Mesenchymal stem cell (in vitro differentiated cells and primary cell): ENCODE data around the gene ADNP2.

Experiments
- DNase-seq: peaks from one replicate; pipeline ENCODE4 v3.0.0-alpha.2; 2013
- H2AFZ ChIP-seq: one replicate; pipeline ENCODE4 v1.6.1; 2013; ENCODE audit warnings: low read depth, mild to moderate bottlenecking, control low read depth, inconsistent platforms, low read length, moderate library complexity
- H2AK5ac ChIP-seq: 2 replicates; pipeline ENCODE4 v1.6.1; 2013; ENCODE audit warnings: low read length, moderate library complexity, mild to moderate bottlenecking, inconsistent platforms; ENCODE audit not compliant: severe bottlenecking
- H2BK120ac ChIP-seq: one replicate; pipeline ENCODE4 v1.6.1; 2013; ENCODE audit warnings: low read depth, mild to moderate bottlenecking, inconsistent platforms, low read length, moderate library complexity
- H2BK12ac ChIP-seq, 2 experiments: one replicate each; pipeline ENCODE4 v1.6.1; 2013; ENCODE audit warnings: inconsistent platforms in 2 of 2, low read length in 2 of 2, mild to moderate bottlenecking in 2 of 2, moderate library complexity in 2 of 2, control low read depth in 1 of 2
- H2BK15ac ChIP-seq: one replicate; pipeline ENCODE4 v1.6.1; 2013; ENCODE audit warnings: mild to moderate bottlenecking, low read depth, inconsistent platforms; ENCODE audit not compliant: poor library complexity, severe bottlenecking
- H2BK5ac ChIP-seq: 2 replicates; pipeline ENCODE4 v1.6.1; 2013; ENCODE audit warnings: low read depth, mild to moderate bottlenecking, low read length, control low read depth, inconsistent platforms; ENCODE audit not compliant: poor library complexity, severe bottlenecking
- H3K14ac ChIP-seq, 2 experiments: one replicate each; pipeline ENCODE4 v1.6.1; 2013; ENCODE audit warnings: inconsistent platforms in 2 of 2, low read length in 2 of 2, control low read depth in 1 of 2, mild to moderate bottlenecking in 1 of 2, moderate library complexity in 1 of 2
- H3K18ac ChIP-seq, 2 experiments: one replicate each; pipeline ENCODE4 v1.6.1; 2013; ENCODE audit warnings: inconsistent platforms in 2 of 2, low read length in 2 of 2, control low read depth in 1 of 2, low read depth in 1 of 2, mild to moderate bottlenecking in 1 of 2
- H3K23ac ChIP-seq, 2 experiments: one replicate each; pipeline ENCODE4 v1.6.1; 2013; ENCODE audit warnings: inconsistent platforms in 2 of 2, low read length in 2 of 2, mild to moderate bottlenecking in 2 of 2, moderate library complexity in 2 of 2, control low read depth in 1 of 2
- H3K27ac ChIP-seq: 2 replicates; pipeline ENCODE4 v1.5.1; 2013; ENCODE audit warnings: mild to moderate bottlenecking, moderate library complexity, low read length, control low read depth, inconsistent platforms; ENCODE audit not compliant: poor library complexity, severe bottlenecking
- H3K27me3 ChIP-seq, 2 experiments: 2 replicates each; pipeline versions ENCODE4 v1.6.1 to v1.7.0; 2013; ENCODE audit warnings: low read length in 2 of 2, mild to moderate bottlenecking in 2 of 2, moderate library complexity in 2 of 2, control low read depth in 1 of 2, inconsistent platforms in 1 of 2; ENCODE audit not compliant: control insufficient read depth in 1 of 2, insufficient read depth in 1 of 2
- H3K36me3 ChIP-seq, 2 experiments: 2 replicates each; pipeline versions ENCODE4 v1.6.1 to v1.7.0; 2013; ENCODE audit warnings: low read length in 2 of 2, control low read depth in 1 of 2, inconsistent platforms in 1 of 2, low read depth in 1 of 2, mild to moderate bottlenecking in 1 of 2; ENCODE audit not compliant: insufficient read depth in 2 of 2, control insufficient read depth in 1 of 2
- H3K4ac ChIP-seq, 2 experiments: one replicate each; pipeline ENCODE4 v1.6.1; 2013; ENCODE audit warnings: inconsistent platforms in 2 of 2, low read length in 2 of 2, mild to moderate bottlenecking in 2 of 2, moderate library complexity in 2 of 2, control low read depth in 1 of 2, low read depth in 1 of 2
- H3K4me1 ChIP-seq: 2 replicates; pipeline ENCODE4 v1.6.1; 2013; ENCODE audit warnings: low read depth, low read length, control low read depth; ENCODE audit not compliant: control insufficient read depth, insufficient read depth
- H3K4me2 ChIP-seq: 2 replicates; pipeline ENCODE4 v1.6.1; 2013; ENCODE audit warnings: low read length, mild to moderate bottlenecking, inconsistent platforms; ENCODE audit not compliant: poor library complexity, severe bottlenecking
- H3K4me3 ChIP-seq, 2 experiments: 2 replicates each; pipeline versions ENCODE4 v1.5.1 to v1.7.0; 2013; ENCODE audit warnings: low read length in 2 of 2, mild to moderate bottlenecking in 2 of 2, control low read depth in 1 of 2, low read depth in 1 of 2; ENCODE audit not compliant: insufficient read depth in 1 of 2
- H3K79me1 ChIP-seq: replicated peaks from 2 replicates; pipeline ENCODE4 v1.6.1; 2013; ENCODE audit warnings: mild to moderate bottlenecking, control low read depth, low read length, inconsistent platforms; ENCODE audit not compliant: poor library complexity, severe bottlenecking
- H3K9ac ChIP-seq: 2 replicates; pipeline ENCODE4 v1.7.0; 2013; ENCODE audit warnings: mild to moderate bottlenecking, low read length, moderate library complexity
- H3K9me3 ChIP-seq: 2 replicates; pipeline ENCODE4 v1.7.0; 2013; ENCODE audit warnings: mild to moderate bottlenecking, low read length; ENCODE audit not compliant: control insufficient read depth
- H4K8ac ChIP-seq: one replicate; pipeline ENCODE4 v1.6.1; 2013; ENCODE audit warnings: inconsistent platforms, mild to moderate bottlenecking, low read length, moderate library complexity
- H4K91ac ChIP-seq: one replicate; pipeline ENCODE4 v1.6.1; 2013; ENCODE audit warnings: mild to moderate bottlenecking, low read length, inconsistent platforms
- WGBS: methylation state at CpG from one replicate; pipeline ENCODE4 v1.1.7; 2013; ENCODE audit warnings: mixed read lengths; 5-methylcytosine and 5-hydroxymethylcytosine counted together

ADNP2 gene

DNA sequence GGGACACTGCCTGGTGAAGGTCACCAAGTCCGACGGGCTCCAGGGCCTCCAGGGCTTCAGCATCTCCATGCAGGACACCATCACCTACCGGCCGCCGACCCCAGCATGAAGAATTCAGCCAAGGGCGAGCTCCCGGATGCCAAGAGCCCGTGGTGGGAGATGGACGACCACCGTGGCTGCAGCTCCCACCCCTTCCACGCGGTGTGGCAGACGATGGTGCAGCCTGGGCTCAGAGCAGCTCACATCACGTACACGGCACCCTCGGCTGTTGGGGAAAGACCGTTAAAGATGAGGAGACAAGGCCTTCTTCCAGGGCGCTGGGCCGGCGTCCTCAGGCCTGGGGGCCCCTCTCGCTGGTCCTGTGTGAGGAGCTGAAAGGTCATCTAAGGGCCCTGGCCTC is 31.2 kb upstream of the ADNP2 start:
- no peak overlapping the region for H2AK5ac ChIP-seq
- H3K79me1 ChIP-seq: no peaks in the 10 kb centered on the region
- no peak overlapping the region for H3K9ac ChIP-seq
- no peak overlapping the region for H2BK12ac ChIP-seq
- H3K18ac ChIP-seq: no peak overlapping the region
- no peak overlapping the region for H2BK120ac ChIP-seq
- H3K4me2 ChIP-seq: no peak overlapping the region
- H2AFZ ChIP-seq: no peak overlapping the region
- H2BK15ac ChIP-seq: no peak overlapping the region
- H3K4me1 ChIP-seq: peaks cover 3% of the 10 kb centered on the region
- H3K36me3 ChIP-seq: no peaks in the 10 kb centered on the region
- H4K8ac ChIP-seq: no peak overlapping the region
- peaks cover 5% of the 10 kb centered on the region for H3K9me3 ChIP-seq
- H3K4ac ChIP-seq: no peak overlapping the region
- H3K23ac ChIP-seq: no peak overlapping the region
- no peak overlapping the region for H3K4me3 ChIP-seq
- no peak overlapping the region for H2BK5ac ChIP-seq
- H3K27ac ChIP-seq: no peak overlapping the region
- DNase-seq: no peak
- H3K14ac ChIP-seq: no peak overlapping the region
- WGBS: 93% methylated on average over 21 of the region's 21 CpGs
- no peak overlapping the region for H4K91ac ChIP-seq
- peaks cover 0 to 9% of the 10 kb centered on the region in 2 experiments for H3K27me3 ChIP-seq

DNA sequence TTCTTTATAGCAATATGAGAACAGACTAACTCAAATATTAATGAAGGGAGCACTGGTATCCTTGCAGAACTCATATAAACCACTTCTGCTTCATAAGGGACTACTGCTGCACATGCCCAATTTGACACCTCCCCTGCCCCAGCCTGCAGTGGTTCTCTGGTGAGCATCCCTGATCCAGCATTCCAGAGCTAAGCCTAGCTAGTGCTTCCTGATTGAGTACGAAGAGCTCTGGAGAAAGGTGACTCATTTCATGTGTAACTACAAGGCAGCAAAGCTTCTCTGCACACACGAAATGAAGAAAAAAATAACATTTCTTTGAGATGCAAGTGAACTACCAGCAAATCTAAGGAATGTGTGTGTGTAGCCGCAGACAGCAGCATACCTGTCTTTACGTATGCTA is 22.8 kb upstream of the ADNP2 start:
- Histone ChIP-seq H3K27ac (no peak overlapping the region), H2AFZ (no peak overlapping the region), H3K4me1 (no peaks in the 10 kb centered on the region), H4K8ac (no peak overlapping the region), H3K23ac (no peak overlapping the region), H3K9me3 (peaks cover 69% of the 10 kb centered on the region), H2BK15ac (no peak overlapping the region), H2BK12ac (no peak overlapping the region), H3K9ac (no peak overlapping the region), H3K79me1 (no peaks in the 10 kb centered on the region), H3K36me3 (no peaks in the 10 kb centered on the region), H2BK120ac (no peak overlapping the region), H3K4me3 (no peak overlapping the region), H4K91ac (no peak overlapping the region), H3K4me2 (no peak overlapping the region), H3K14ac (no peak overlapping the region), H2BK5ac (no peak overlapping the region), H3K18ac (no peak overlapping the region), H3K4ac (no peak overlapping the region), H2AK5ac (no peak overlapping the region), H3K27me3 (peaks cover 0 to 5% of the 10 kb centered on the region in 2 experiments)
- WGBS: 61% methylated on average over 4 of the region's 4 CpGs
- no peak for DNase-seq

DNA sequence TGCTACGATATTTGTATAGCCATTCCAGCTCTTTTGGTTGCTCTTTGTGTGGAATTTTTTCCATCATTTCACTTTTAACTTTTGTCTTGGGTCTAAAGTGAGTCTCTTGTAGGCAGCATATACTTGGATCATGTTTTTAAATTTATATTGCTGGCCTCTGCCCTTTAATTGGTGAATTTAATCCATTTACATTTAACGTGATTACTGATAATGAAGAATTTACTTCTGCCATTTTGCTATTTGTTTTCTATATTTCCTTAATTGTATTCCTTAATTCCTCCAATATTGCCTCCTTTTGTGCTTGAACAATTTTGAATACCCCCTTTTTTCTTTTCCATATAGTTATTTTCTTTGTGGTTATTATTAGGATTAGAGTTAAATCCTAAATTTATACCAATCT is 21.0 kb upstream of the ADNP2 start:
- Histone ChIP-seq H3K27ac (no peak overlapping the region), H2AFZ (no peak overlapping the region), H4K8ac (no peak overlapping the region), H2AK5ac (no peak overlapping the region), H4K91ac (no peak overlapping the region), H3K27me3 (no peaks in the 10 kb centered on the region), H2BK15ac (no peak overlapping the region), H3K23ac (no peak overlapping the region), H3K9ac (no peak overlapping the region), H2BK5ac (no peak overlapping the region), H3K4me1 (no peaks in the 10 kb centered on the region), H2BK12ac (no peak overlapping the region), H3K79me1 (no peaks in the 10 kb centered on the region), H3K9me3 (peaks cover 71% of the 10 kb centered on the region), H3K4ac (no peak overlapping the region), H3K4me3 (no peak overlapping the region), H3K36me3 (no peaks in the 10 kb centered on the region), H3K14ac (no peak overlapping the region), H3K4me2 (no peak overlapping the region), H3K18ac (no peak overlapping the region), H2BK120ac (no peak overlapping the region)
- DNase-seq: no peak
- WGBS: 80% methylated on average over 1 of the region's 2 CpGs

DNA sequence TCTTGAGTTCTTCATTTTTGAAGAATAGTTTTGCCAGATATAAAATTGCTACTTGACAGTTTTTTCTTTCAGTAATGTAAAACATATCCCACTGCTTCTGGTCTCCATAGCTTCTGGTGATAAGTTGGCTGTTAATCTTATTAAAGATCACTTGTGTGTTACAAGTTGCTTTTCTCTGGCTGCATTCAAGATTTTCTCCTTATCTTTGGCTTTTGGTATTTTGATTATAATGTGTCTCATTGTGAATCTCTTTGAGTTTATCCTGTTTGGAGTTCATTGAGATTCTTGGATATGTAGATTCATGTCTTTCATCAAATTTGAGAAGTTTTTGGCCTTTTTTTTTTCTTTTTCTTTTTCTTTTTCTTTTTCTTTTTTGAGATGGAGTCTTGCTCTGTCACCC is 20.2 kb upstream of the ADNP2 start:
- Histone ChIP-seq H2BK15ac (no peak overlapping the region), H2BK120ac (no peak overlapping the region), H3K4me3 (no peak overlapping the region), H3K9ac (no peak overlapping the region), H3K4ac (no peak overlapping the region), H3K18ac (no peak overlapping the region), H3K4me1 (no peaks in the 10 kb centered on the region), H3K23ac (no peak overlapping the region), H2AK5ac (no peak overlapping the region), H3K14ac (no peak overlapping the region), H3K79me1 (no peaks in the 10 kb centered on the region), H2BK5ac (no peak overlapping the region), H4K91ac (no peak overlapping the region), H3K27me3 (no peaks in the 10 kb centered on the region), H3K9me3 (peaks cover 71% of the 10 kb centered on the region), H2BK12ac (no peak overlapping the region), H3K36me3 (no peaks in the 10 kb centered on the region), H3K27ac (no peak overlapping the region), H2AFZ (no peak overlapping the region), H3K4me2 (no peak overlapping the region), H4K8ac (no peak overlapping the region)
- no peak for DNase-seq
